ENCODE measurements around the gene NKD2.
"Not testable (repeated sequence)": the region's sequence is repeated elsewhere in the genome, so short reads cannot be mapped to it uniquely, and the experiment has no call there.

The NKD2 gene

GRCh38 chr5:1054799-1055775 lies 46.5 kb downstream of the NKD2 start:
- Mint-ChIP-seq H3K27ac (no peak overlapping the region), H3K4me1 (ENCODE audit: low read depth) (no peaks in the 10 kb centered on the region), H3K27me3 (no peaks in the 10 kb centered on the region), H3K36me3 (no peaks in the 10 kb centered on the region), H3K9me3 (ENCODE audit: low read depth) (no peaks in the 10 kb centered on the region), H3K4me3 (no peak overlapping the region)

GRCh38 chr5:1055896-1056610 lies 47.5 kb downstream of the NKD2 start:
- Mint-ChIP-seq H3K4me1 (ENCODE audit: low read depth) (no peaks in the 10 kb centered on the region), H3K36me3 (no peaks in the 10 kb centered on the region), H3K9me3 (ENCODE audit: low read depth) (no peaks in the 10 kb centered on the region), H3K4me3 (no peak overlapping the region), H3K27ac (no peak overlapping the region), H3K27me3 (no peaks in the 10 kb centered on the region)

DNA sequence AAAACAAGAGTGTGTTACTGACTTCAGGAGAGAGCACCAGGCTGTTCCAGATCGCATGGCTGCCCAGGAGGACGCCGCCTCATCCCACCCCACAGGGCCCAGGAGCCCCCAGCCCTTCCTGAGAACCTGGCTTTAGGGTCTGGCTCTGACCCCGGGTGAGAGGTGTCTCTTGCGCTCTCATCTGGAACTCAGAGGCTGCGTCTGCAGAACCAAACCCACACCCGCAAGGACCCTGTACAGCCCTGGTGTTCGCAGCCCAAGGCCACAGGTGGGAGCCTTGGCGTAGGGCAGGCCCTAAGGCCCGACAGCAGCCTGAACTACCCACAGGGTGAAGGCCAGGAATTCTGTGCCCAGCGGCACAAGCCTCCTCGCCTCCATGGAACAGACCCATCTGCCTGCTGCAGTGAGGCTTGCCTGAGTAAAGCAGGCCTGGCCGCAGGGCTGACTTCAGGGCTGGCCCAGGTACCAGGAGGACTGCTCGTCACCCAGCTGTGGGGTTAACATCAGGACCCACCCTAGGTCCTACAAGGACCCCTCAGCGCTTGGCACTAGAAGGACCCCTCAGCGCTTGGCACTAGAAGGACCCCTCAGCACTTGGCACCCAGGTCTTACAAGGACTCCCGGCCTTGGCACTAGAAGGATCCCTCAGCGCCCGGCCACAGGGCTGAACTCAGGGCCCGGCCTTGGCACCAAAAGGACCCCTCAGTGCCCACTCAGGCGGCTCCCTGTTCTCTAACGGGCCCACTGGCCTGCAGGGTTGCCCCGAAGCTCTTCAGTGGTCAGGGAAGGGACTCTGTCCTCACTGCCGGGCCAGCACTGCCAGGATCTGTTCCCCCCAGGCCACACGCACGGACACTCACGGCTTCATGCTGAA lies 48.2 kb downstream of the NKD2 start:
- Mint-ChIP-seq H3K4me1 (ENCODE audit: low read depth) (no peaks in the 10 kb centered on the region), H3K36me3 (no peaks in the 10 kb centered on the region), H3K9me3 (ENCODE audit: low read depth) (no peaks in the 10 kb centered on the region), H3K27me3 (no peaks in the 10 kb centered on the region), H3K4me3 (no peak overlapping the region), H3K27ac (no peak overlapping the region)

- Mint-ChIP-seq H3K36me3 (peaks cover 2% of the 10 kb centered on the region), H3K27ac (no peak overlapping the region), H3K4me1 (ENCODE audit: low read depth) (no peaks in the 10 kb centered on the region), H3K4me3 (no peak overlapping the region), H3K27me3 (no peaks in the 10 kb centered on the region), H3K9me3 (ENCODE audit: low read depth) (no peaks in the 10 kb centered on the region)
Observed at GRCh38 chr5:1057485-1058082, 49.0 kb downstream of the NKD2 start.

- Mint-ChIP-seq H3K27me3 (no peaks in the 10 kb centered on the region), H3K27ac (no peak overlapping the region), H3K4me1 (ENCODE audit: low read depth) (no peaks in the 10 kb centered on the region), H3K9me3 (ENCODE audit: low read depth) (no peaks in the 10 kb centered on the region), H3K36me3 (peaks cover 2% of the 10 kb centered on the region), H3K4me3 (no peak overlapping the region)
Observed at GRCh38 chr5:1058083-1058945, 49.7 kb downstream of the NKD2 start.

GRCh38 chr5:1058988-1059883 lies 50.6 kb downstream of the NKD2 start:
- Mint-ChIP-seq H3K27ac (no peak overlapping the region), H3K36me3 (peaks cover 2% of the 10 kb centered on the region), H3K27me3 (no peaks in the 10 kb centered on the region), H3K4me3 (no peak overlapping the region), H3K4me1 (ENCODE audit: low read depth) (no peaks in the 10 kb centered on the region), H3K9me3 (ENCODE audit: low read depth) (no peaks in the 10 kb centered on the region)

DNA sequence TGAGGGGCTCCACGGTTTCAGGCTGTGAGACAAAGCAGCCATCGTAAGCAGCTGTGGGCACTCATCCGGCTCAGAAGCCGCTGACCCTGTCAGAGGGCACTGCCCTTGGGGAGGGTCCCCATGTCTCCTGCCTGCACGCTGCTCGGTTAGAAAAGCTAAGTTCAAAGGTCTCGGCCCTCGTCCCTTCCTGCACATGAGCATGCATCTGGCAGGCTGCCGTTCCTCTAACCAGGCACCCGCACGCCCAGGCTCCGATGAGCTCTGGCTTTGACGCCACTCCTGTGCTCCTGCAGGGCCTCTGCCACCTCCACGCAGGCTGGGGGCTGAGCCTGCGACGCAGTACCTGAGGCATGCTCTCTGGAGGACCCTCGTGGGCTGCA lies 51.3 kb downstream of the NKD2 start:
- Mint-ChIP-seq H3K36me3 (peaks cover 2% of the 10 kb centered on the region), H3K9me3 (ENCODE audit: low read depth) (no peaks in the 10 kb centered on the region), H3K4me3 (no peak overlapping the region), H3K27ac (no peak overlapping the region), H3K4me1 (ENCODE audit: low read depth) (no peaks in the 10 kb centered on the region), H3K27me3 (no peaks in the 10 kb centered on the region)

- H3K4me1 Mint-ChIP-seq (ENCODE audit: low read depth): no peaks in the 10 kb centered on the region
- no peak overlapping the region for H3K4me3 Mint-ChIP-seq
- no peaks in the 10 kb centered on the region for H3K9me3 Mint-ChIP-seq (ENCODE audit: low read depth)
- H3K36me3 Mint-ChIP-seq: peaks cover 2% of the 10 kb centered on the region
- H3K27ac Mint-ChIP-seq: no peak overlapping the region
- no peaks in the 10 kb centered on the region for H3K27me3 Mint-ChIP-seq
Observed at GRCh38 chr5:1060535-1060981, 52.0 kb downstream of the NKD2 start.

GRCh38 chr5:1061292-1061691 lies 52.7 kb downstream of the NKD2 start:
- not testable (repeated sequence) for H3K27ac Mint-ChIP-seq; H3K4me1 Mint-ChIP-seq (ENCODE audit: low read depth); H3K27me3 Mint-ChIP-seq; H3K9me3 Mint-ChIP-seq (ENCODE audit: low read depth); H3K36me3 Mint-ChIP-seq; H3K4me3 Mint-ChIP-seq

DNA sequence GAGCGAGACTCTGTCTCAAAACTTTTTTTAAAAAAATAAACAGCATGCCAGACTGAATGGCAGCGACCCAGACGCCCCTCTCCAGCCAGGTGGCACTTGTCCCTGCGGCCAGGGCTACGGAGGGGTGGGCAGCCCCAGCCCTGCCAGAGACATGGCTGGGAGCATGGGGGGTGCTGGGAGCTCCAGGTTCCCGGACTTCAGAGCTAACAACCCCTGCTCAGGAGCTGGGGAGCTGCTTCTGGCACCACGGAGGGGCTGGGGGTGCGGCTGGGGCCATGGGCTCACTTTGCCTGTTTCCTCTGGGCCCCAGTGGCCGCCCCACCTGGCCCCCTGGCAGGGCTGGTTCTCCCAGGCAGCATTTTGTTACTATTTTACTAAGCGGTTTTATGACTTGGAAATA lies 53.3 kb downstream of the NKD2 start:
- Mint-ChIP-seq H3K4me1 (ENCODE audit: low read depth) (no peaks in the 10 kb centered on the region), H3K27ac (no peak overlapping the region), H3K4me3 (no peak overlapping the region), H3K9me3 (ENCODE audit: low read depth) (no peaks in the 10 kb centered on the region), H3K27me3 (no peaks in the 10 kb centered on the region), H3K36me3 (peaks cover 2% of the 10 kb centered on the region)

DNA sequence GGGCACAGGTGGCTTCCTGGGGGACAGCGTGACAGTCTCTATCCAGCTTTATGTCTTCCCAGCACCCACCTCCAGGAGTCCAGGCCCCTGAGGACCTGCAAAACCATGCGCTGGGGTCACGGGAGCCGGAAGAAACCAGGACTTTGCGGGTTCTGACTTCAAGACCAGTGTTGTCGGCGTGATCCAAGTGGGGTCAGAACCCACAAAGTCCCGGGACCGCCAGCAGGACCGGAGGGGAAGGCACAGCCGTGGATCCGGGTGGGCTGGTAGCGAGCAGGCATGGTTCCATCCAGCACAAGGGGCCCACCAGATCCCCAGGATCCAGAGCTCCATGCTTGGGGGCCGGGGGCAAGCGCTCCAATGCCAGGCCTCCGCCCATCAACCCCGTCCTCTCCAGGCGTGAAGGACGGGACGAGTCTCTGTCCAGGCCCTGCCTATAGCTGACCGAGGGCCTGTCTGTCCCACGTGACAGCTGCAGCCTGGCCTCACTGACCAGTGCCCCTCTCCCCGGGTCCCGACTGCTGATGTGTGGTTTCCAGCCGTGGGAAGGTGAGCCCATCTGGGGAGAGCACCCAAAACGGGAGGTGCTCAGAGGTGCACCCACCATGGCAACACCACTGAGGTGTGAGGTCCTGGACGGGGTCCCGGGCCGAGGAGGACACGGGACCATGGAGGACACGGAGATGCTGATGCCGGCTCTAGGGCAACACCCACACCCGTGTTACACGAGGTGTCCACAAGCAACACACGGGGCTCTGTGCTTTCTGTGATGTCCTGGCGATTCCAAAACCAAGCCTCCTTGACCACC lies 54.4 kb downstream of the NKD2 start:
- Mint-ChIP-seq H3K27ac (no peak overlapping the region), H3K27me3 (no peaks in the 10 kb centered on the region), H3K9me3 (ENCODE audit: low read depth) (no peaks in the 10 kb centered on the region), H3K4me3 (no peak overlapping the region), H3K4me1 (ENCODE audit: low read depth) (no peaks in the 10 kb centered on the region), H3K36me3 (peaks cover 2% of the 10 kb centered on the region)

GRCh38 chr5:1063661-1064382 lies 55.2 kb downstream of the NKD2 start:
- no peaks in the 10 kb centered on the region for H3K9me3 Mint-ChIP-seq (ENCODE audit: low read depth)
- H3K27ac Mint-ChIP-seq: no peak overlapping the region
- no peaks in the 10 kb centered on the region for H3K4me1 Mint-ChIP-seq (ENCODE audit: low read depth)
- no peak overlapping the region for H3K4me3 Mint-ChIP-seq
- H3K36me3 Mint-ChIP-seq: peaks cover 2% of the 10 kb centered on the region
- no peaks in the 10 kb centered on the region for H3K27me3 Mint-ChIP-seq

All from activated naive CD8-positive, alpha-beta T cell (primary cell).